ENCODE results near the gene PROZ. TPM values are rescaled to one million over a fixed set of nuclear protein-coding genes. Genes with fewer than 3 reads are reported as not detected.

The PROZ gene
- polyA plus RNA-seq, 1 donor (not counting 4 experiments of a cell fraction or from before 2014, with no cell fraction given), result not detected

DNA sequence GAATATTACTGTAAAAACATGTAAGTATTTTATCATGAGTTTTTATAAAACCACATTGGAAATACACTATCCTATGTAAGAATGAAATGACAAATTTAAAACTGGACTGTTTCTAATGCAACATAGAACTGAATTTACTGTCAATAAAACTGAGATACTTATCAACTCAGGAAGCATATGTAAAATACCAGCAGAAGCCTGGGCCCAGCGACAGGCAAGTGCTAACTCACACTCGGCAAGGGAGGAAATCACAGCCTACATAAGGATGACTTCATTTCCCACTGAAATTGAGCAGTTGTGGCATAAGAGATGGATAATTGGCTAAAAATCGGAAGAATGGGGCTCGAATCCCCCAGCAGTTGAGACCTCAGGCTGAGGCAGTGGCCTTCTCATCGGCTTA lies 12.1 kb downstream of the PROZ start:
- DNase-seq (ENCODE audit: low read depth, low spot score) (no peak), FAIRE-seq (no peak)
- Histone ChIP-seq H4K20me1 (ENCODE audit: control insufficient read depth, extremely low read depth, insufficient read depth, low read length) (no peaks in the 10 kb centered on the region), H3K4me1 (ENCODE audit: control insufficient read depth, extremely low read depth, insufficient read depth, low read length) (no peaks in the 10 kb centered on the region), H3K79me2 (ENCODE audit: control insufficient read depth, insufficient read depth, low read length) (no peaks in the 10 kb centered on the region), H3K9ac (ENCODE audit: control insufficient read depth, extremely low read depth, insufficient read depth, low read length) (no peak overlapping the region), H3K27me3 (ENCODE audit: control insufficient read depth, extremely low read depth, insufficient read depth, low read length) (no peaks in the 10 kb centered on the region), H3K9me1 (ENCODE audit: control insufficient read depth, extremely low read depth, insufficient read depth, low read length) (no peaks in the 10 kb centered on the region), H3K36me3 (ENCODE audit: control insufficient read depth in 2 of 2, extremely low read depth in 1 of 2, insufficient read depth in 2 of 2, low read length in 2 of 2) (peaks cover 9 to 18% of the 10 kb centered on the region in 2 experiments), H3K4me3 (ENCODE audit: control insufficient read depth in 2 of 3, extremely low read depth in 1 of 3, insufficient read depth in 2 of 3, low read depth in 1 of 3, low read length in 3 of 3) (no peak overlapping the region), H2AFZ (ENCODE audit: control insufficient read depth, low read length) (no peak overlapping the region), H3K9me3 (ENCODE audit: control insufficient read depth, low read depth, low read length) (no peaks in the 10 kb centered on the region), H3K4me2 (ENCODE audit: control insufficient read depth, extremely low read depth, insufficient read depth, low read depth, low read length) (no peak overlapping the region), H3K27ac (ENCODE audit: control insufficient read depth, insufficient read depth, low read length) (no peak overlapping the region)
- dilution Hi-C loops (cut with MboI; ENCODE audit: extremely low pct_ligation_motif_present, low sequenced_read_pairs), result no loop called here
- TF ChIP-seq, protein P1, sequence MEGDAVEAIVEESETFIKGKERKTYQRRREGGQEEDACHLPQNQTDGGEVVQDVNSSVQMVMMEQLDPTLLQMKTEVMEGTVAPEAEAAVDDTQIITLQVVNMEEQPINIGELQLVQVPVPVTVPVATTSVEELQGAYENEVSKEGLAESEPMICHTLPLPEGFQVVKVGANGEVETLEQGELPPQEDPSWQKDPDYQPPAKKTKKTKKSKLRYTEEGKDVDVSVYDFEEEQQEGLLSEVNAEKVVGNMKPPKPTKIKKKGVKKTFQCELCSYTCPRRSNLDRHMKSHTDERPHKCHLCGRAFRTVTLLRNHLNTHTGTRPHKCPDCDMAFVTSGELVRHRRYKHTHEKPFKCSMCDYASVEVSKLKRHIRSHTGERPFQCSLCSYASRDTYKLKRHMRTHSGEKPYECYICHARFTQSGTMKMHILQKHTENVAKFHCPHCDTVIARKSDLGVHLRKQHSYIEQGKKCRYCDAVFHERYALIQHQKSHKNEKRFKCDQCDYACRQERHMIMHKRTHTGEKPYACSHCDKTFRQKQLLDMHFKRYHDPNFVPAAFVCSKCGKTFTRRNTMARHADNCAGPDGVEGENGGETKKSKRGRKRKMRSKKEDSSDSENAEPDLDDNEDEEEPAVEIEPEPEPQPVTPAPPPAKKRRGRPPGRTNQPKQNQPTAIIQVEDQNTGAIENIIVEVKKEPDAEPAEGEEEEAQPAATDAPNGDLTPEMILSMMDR (optimal IDR thresholded peaks at IDR 0.05 in 1 of 3, IDR thresholded peaks at IDR 0.05 in 1 of 3, conservative IDR thresholded peaks at IDR 0.05 in 1 of 3; ENCODE audit: extremely low read depth in 1 of 3, insufficient read depth in 2 of 3, low read length in 3 of 3), result no peak
- TF ChIP-seq EZH2 (IDR thresholded peaks at IDR 0.05; ENCODE audit: low read length), result no peak

DNA sequence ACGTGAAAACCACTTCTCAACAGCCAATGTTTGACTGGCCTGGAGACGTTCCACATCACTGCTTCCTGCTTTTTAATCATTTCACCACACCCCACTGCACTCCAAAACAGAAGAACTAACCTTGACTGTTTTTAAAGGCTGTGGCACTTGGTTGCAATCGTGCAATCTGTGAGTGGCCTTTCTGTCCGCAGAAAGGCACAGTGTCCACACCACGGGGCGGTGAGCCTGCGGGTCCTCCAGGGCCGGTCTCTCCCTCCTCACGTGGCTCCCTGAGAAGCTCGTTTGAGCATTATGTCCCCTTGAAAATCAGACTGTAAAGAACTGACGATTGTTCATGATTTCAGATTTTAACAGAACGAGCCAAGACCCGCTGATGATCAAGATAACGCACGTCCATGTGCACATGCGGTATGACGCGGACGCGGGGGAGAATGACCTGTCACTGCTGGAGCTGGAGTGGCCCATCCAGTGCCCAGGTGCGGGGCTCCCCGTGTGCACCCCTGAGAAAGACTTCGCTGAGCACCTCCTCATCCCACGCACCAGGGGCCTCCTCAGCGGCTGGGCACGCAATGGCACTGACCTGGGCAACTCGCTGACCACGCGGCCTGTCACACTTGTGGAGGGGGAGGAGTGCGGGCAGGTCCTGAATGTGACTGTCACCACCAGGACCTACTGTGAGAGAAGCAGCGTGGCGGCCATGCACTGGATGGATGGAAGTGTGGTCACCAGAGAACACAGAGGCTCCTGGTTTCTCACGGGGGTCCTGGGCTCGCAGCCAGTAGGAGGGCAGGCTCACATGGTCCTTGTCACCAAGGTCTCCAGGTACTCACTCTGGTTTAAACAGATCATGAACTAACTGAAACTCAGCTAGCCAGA lies 13.0 kb downstream of the PROZ start:
- Histone ChIP-seq H2AFZ (ENCODE audit: control insufficient read depth, low read length) (no peak overlapping the region), H3K27ac (ENCODE audit: control insufficient read depth, insufficient read depth, low read length) (no peak overlapping the region), H3K36me3 (ENCODE audit: control insufficient read depth in 2 of 2, extremely low read depth in 1 of 2, insufficient read depth in 2 of 2, low read length in 2 of 2) (peaks cover 11 to 19% of the 10 kb centered on the region in 2 experiments), H4K20me1 (ENCODE audit: control insufficient read depth, extremely low read depth, insufficient read depth, low read length) (no peaks in the 10 kb centered on the region), H3K4me1 (ENCODE audit: control insufficient read depth, extremely low read depth, insufficient read depth, low read length) (no peaks in the 10 kb centered on the region), H3K4me2 (ENCODE audit: control insufficient read depth, extremely low read depth, insufficient read depth, low read depth, low read length) (no peak overlapping the region), H3K79me2 (ENCODE audit: control insufficient read depth, insufficient read depth, low read length) (no peaks in the 10 kb centered on the region), H3K27me3 (ENCODE audit: control insufficient read depth, extremely low read depth, insufficient read depth, low read length) (no peaks in the 10 kb centered on the region), H3K9me3 (ENCODE audit: control insufficient read depth, low read depth, low read length) (no peaks in the 10 kb centered on the region), H3K4me3 (ENCODE audit: control insufficient read depth in 2 of 3, extremely low read depth in 1 of 3, insufficient read depth in 2 of 3, low read depth in 1 of 3, low read length in 3 of 3) (no peak overlapping the region), H3K9me1 (ENCODE audit: control insufficient read depth, extremely low read depth, insufficient read depth, low read length) (no peaks in the 10 kb centered on the region), H3K9ac (ENCODE audit: control insufficient read depth, extremely low read depth, insufficient read depth, low read length) (no peak overlapping the region)
- TF ChIP-seq, protein P1 (optimal IDR thresholded peaks at IDR 0.05 in 1 of 3, IDR thresholded peaks at IDR 0.05 in 1 of 3, conservative IDR thresholded peaks at IDR 0.05 in 1 of 3; ENCODE audit: extremely low read depth in 1 of 3, insufficient read depth in 2 of 3, low read length in 3 of 3), result no peak
- TF ChIP-seq EZH2 (IDR thresholded peaks at IDR 0.05; ENCODE audit: low read length), result no peak
- no peak for DNase-seq (ENCODE audit: low read depth, low spot score)
- FAIRE-seq, result no peak
- dilution Hi-C loops (cut with MboI; ENCODE audit: extremely low pct_ligation_motif_present, low sequenced_read_pairs), result no loop called here
